ENCODE results near the gene SORCS3. TPM values are rescaled to one million over a fixed set of nuclear protein-coding genes. Genes with fewer than 3 reads are reported as not detected.

Gene SORCS3
- total RNA-seq, 2 donors from 2014 or later = 0.35 TPM; not detected in 1

DNA sequence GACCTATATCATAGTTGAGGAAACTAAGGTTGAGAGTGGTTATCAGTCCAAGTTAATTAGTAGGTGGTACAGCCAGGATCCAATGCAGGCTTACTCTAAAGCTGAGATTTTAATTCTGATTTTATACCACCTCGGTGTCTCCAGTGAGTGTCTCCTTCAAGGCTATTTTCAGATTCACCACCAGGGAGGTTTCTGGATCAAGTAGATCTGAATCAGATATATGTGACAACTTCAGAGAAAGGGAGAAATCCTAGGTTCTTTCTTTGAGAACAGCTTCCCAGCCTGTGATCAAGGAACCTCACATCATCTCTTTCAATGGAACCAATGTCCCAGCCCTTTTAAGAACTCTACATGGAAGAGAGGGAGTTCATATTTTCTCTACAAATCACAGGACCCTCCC, 429.2 kb downstream of the SORCS3 start:
- H3K9me3 ChIP-seq (ENCODE audit: control insufficient read depth, low read length, poor library complexity, severe bottlenecking) = no peaks in the 10 kb centered on the region
- no peak for DNase-seq
- H3K27ac Mint-ChIP-seq = no peak overlapping the region
- H3K4me1 Mint-ChIP-seq = peaks cover 2% of the 10 kb centered on the region
- no peak for ATAC-seq
- H3K27me3 Mint-ChIP-seq = peaks cover 5% of the 10 kb centered on the region
- H3K36me3 Mint-ChIP-seq (ENCODE audit: low read depth) = no peaks in the 10 kb centered on the region
- no peak overlapping the region for H3K4me3 Mint-ChIP-seq

GRCh38 chr10:105070952-105071351, 429.9 kb downstream of the SORCS3 start:
- no peak for ATAC-seq
- H3K36me3 Mint-ChIP-seq (ENCODE audit: low read depth) = no peaks in the 10 kb centered on the region

GRCh38 chr10:105071980-105072379, 430.9 kb downstream of the SORCS3 start:
- H3K4me3 Mint-ChIP-seq = no peak overlapping the region
- no peaks in the 10 kb centered on the region for H3K4me1 Mint-ChIP-seq
- H3K27ac Mint-ChIP-seq = no peak overlapping the region
- ATAC-seq = no peak
- DNase-seq = no peak
- no peaks in the 10 kb centered on the region for H3K36me3 Mint-ChIP-seq (ENCODE audit: low read depth)
- H3K9me3 ChIP-seq (ENCODE audit: control insufficient read depth, low read length, poor library complexity, severe bottlenecking) = no peaks in the 10 kb centered on the region
- peaks cover 7% of the 10 kb centered on the region for H3K27me3 Mint-ChIP-seq

More at GRCh38 chr10:105070952-105071351, 429.9 kb downstream of the SORCS3 start:
- no peak overlapping the region for H3K27ac Mint-ChIP-seq
- H3K4me3 Mint-ChIP-seq = no peak overlapping the region
- no peaks in the 10 kb centered on the region for H3K9me3 ChIP-seq (ENCODE audit: control insufficient read depth, low read length, poor library complexity, severe bottlenecking)
- H3K27me3 Mint-ChIP-seq = peaks cover 7% of the 10 kb centered on the region
- DNase-seq = no peak
- no peaks in the 10 kb centered on the region for H3K4me1 Mint-ChIP-seq

GRCh38 chr10:105073999-105074398, 432.9 kb downstream of the SORCS3 start:
- ATAC-seq (no peak), DNase-seq (no peak)
- H3K27me3 Mint-ChIP-seq = peaks cover 7% of the 10 kb centered on the region
- H3K27ac Mint-ChIP-seq = no peak overlapping the region
- H3K4me1 Mint-ChIP-seq = no peaks in the 10 kb centered on the region
- no peak overlapping the region for H3K4me3 Mint-ChIP-seq
- H3K36me3 Mint-ChIP-seq (ENCODE audit: low read depth) = no peaks in the 10 kb centered on the region
- H3K9me3 ChIP-seq (ENCODE audit: control insufficient read depth, low read length, poor library complexity, severe bottlenecking) = no peaks in the 10 kb centered on the region

DNA sequence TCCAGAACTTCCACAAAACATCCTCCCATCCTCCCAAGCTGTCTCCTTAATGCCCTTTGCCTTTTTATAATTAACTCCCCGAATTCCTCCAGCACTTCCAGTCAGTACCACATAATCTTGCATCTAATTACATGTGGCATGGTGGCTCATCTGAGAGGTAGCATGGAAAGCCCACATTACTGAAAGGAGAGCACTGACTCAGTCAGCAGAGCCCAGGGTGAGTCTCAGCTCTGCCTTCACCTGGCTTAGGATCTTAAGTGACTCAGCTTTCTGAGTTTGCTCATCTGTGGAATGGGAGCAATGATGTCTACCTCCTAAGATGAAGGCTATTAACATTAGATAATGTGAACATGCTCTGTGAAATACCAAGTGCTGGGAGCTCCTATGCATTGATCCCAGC, 433.9 kb downstream of the SORCS3 start:
- no peak overlapping the region for H3K27ac Mint-ChIP-seq
- H3K4me3 Mint-ChIP-seq = no peak overlapping the region
- DNase-seq = no peak
- ATAC-seq = no peak
- H3K4me1 Mint-ChIP-seq = no peaks in the 10 kb centered on the region
- no peaks in the 10 kb centered on the region for H3K9me3 ChIP-seq (ENCODE audit: control insufficient read depth, low read length, poor library complexity, severe bottlenecking)
- peaks cover 7% of the 10 kb centered on the region for H3K27me3 Mint-ChIP-seq
- no peaks in the 10 kb centered on the region for H3K36me3 Mint-ChIP-seq (ENCODE audit: low read depth)

DNA sequence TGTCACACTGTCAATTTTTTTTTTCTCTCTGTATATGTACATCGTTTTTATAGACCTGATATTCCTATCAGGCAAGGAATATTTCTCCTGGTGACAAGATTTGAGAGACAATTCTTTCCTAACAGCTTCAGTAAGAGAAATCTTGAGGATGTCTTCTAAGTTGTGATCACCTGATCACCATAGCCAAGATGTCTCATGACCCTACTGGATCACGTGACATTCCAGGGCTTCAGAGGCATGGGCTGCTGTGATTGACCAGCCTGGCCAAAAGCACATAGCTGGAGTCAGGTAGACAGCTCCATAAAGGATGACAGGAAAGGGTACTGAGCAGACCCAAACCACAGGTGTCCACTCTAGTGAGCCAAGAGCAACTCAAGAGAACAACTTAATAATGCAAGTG, 444.9 kb downstream of the SORCS3 start:
- H3K27me3 Mint-ChIP-seq = no peaks in the 10 kb centered on the region
- DNase-seq (no peak), ATAC-seq (no peak)
- no peaks in the 10 kb centered on the region for H3K36me3 Mint-ChIP-seq (ENCODE audit: low read depth)
- no peak overlapping the region for H3K27ac Mint-ChIP-seq
- no peaks in the 10 kb centered on the region for H3K9me3 ChIP-seq (ENCODE audit: control insufficient read depth, low read length, poor library complexity, severe bottlenecking)
- no peak overlapping the region for H3K4me3 Mint-ChIP-seq
- H3K4me1 Mint-ChIP-seq = no peaks in the 10 kb centered on the region

- H3K27me3 Mint-ChIP-seq = no peaks in the 10 kb centered on the region
- ATAC-seq (no peak), DNase-seq (no peak)
- H3K36me3 Mint-ChIP-seq (ENCODE audit: low read depth) = no peaks in the 10 kb centered on the region
- H3K27ac Mint-ChIP-seq = no peak overlapping the region
- H3K9me3 ChIP-seq (ENCODE audit: control insufficient read depth, low read length, poor library complexity, severe bottlenecking) = no peaks in the 10 kb centered on the region
- H3K4me3 Mint-ChIP-seq = no peak overlapping the region
- no peaks in the 10 kb centered on the region for H3K4me1 Mint-ChIP-seq
Observed at GRCh38 chr10:105094048-105094447, 453.0 kb downstream of the SORCS3 start.

DNA sequence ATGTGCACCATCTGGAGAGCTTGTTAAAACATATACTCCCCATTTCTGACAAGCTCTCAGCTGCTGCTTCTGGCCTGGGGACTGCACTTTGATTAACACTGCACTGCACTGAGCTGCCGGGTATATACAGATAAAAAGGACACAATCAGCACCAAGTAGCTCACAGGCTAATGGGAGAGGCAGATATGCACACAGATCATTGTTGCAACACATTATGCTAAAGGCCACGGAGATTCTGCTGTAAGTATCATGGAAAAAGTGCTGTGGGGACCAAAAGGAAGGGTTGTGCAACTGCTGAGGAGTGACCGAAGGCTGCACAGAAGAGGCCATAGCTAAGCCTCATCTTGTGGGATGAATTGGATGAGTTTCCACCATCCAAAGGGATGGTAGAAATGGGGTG, 455.2 kb downstream of the SORCS3 start:
- Mint-ChIP-seq H3K4me1 (no peaks in the 10 kb centered on the region), H3K4me3 (no peak overlapping the region), H3K36me3 (ENCODE audit: low read depth) (no peaks in the 10 kb centered on the region), H3K27me3 (no peaks in the 10 kb centered on the region), H3K27ac (no peak overlapping the region)
- ATAC-seq (no peak), DNase-seq (no peak)
- H3K9me3 ChIP-seq (ENCODE audit: control insufficient read depth, low read length, poor library complexity, severe bottlenecking) = no peaks in the 10 kb centered on the region

DNA sequence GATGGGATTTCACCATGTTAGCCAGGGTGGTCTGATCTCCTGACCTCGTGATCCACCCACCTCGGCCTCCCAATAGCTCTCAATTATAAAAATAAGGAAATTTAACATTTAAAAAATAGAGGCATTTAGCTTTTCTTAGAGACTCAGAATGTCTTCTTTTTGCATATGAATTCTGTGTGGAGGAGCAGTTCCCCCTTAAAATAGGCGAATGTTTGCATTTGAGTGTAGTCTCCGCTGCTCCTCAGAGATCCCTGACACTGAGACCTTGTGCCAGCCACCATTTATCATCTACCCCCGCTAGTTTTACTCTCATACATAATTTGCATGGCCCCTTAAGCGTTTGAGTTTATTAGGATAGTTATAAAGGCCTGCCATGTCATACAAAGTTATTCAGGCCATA, 461.9 kb downstream of the SORCS3 start:
- ATAC-seq (no peak), DNase-seq (no peak)
- H3K9me3 ChIP-seq (ENCODE audit: control insufficient read depth, low read length, poor library complexity, severe bottlenecking) = no peaks in the 10 kb centered on the region
- Mint-ChIP-seq H3K36me3 (ENCODE audit: low read depth) (no peaks in the 10 kb centered on the region), H3K4me3 (no peak overlapping the region), H3K4me1 (no peaks in the 10 kb centered on the region), H3K27ac (no peak overlapping the region), H3K27me3 (no peaks in the 10 kb centered on the region)

GRCh38 chr10:105104297-105104696, 463.2 kb downstream of the SORCS3 start:
- H3K9me3 ChIP-seq (ENCODE audit: control insufficient read depth, low read length, poor library complexity, severe bottlenecking) = no peaks in the 10 kb centered on the region
- DNase-seq = no peak
- Mint-ChIP-seq H3K4me3 (no peak overlapping the region), H3K4me1 (no peaks in the 10 kb centered on the region), H3K27me3 (no peaks in the 10 kb centered on the region), H3K36me3 (ENCODE audit: low read depth) (no peaks in the 10 kb centered on the region), H3K27ac (no peak overlapping the region)
- no peak for ATAC-seq

DNA sequence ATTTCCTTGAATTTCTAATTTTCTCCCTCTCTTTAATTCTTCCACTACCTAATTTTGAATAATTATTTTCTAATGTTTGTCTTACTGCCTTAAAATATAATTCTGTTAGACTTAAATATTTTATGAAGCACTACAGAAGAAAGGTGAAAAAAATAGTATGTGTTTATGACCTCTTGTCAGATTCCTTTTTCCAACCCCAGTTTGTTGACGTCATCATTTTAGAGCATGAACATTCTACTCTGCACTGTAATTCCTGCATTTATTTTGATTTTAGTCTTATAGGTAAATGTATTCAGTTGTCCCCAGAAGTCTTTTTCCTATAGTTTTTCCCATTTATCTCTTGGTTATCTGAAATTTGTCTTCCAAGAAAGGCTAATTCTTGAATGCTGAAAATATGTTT, 468.1 kb downstream of the SORCS3 start:
- no peak overlapping the region for H3K27ac Mint-ChIP-seq
- DNase-seq (no peak), ATAC-seq (no peak)
- peaks cover 4% of the 10 kb centered on the region for H3K27me3 Mint-ChIP-seq
- no peak overlapping the region for H3K4me3 Mint-ChIP-seq
- H3K9me3 ChIP-seq (ENCODE audit: control insufficient read depth, low read length, poor library complexity, severe bottlenecking) = no peaks in the 10 kb centered on the region
- no peaks in the 10 kb centered on the region for H3K4me1 Mint-ChIP-seq
- no peaks in the 10 kb centered on the region for H3K36me3 Mint-ChIP-seq (ENCODE audit: low read depth)

- no peak overlapping the region for H3K27ac Mint-ChIP-seq
- ATAC-seq = no peak
- no peak overlapping the region for H3K4me3 Mint-ChIP-seq
- peaks cover 4% of the 10 kb centered on the region for H3K27me3 Mint-ChIP-seq
- no peaks in the 10 kb centered on the region for H3K9me3 ChIP-seq (ENCODE audit: control insufficient read depth, low read length, poor library complexity, severe bottlenecking)
- DNase-seq = no peak
- no peaks in the 10 kb centered on the region for H3K36me3 Mint-ChIP-seq (ENCODE audit: low read depth)
- no peaks in the 10 kb centered on the region for H3K4me1 Mint-ChIP-seq
Observed at GRCh38 chr10:105112862-105113261, 471.8 kb downstream of the SORCS3 start.

DNA sequence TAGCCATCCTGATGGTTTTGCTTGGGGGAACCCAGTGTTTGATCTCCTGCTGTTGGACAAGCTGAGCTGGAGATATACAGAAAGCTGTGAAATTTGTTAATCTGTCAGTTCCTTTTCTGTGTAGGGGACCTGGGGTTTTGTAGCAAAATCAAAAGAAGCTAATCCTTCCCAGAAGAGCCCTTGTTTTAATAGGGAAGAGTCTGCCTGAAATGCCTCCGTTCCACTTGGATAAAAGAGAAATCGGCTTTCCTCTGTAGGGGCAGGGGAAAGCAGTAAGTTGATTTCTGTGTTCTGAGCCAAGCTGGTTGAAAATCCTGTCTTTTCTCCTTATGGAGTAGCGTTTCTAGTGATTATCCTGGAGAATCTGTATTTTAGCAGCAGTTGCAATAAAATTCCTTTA, 472.6 kb downstream of the SORCS3 start:
- no peaks in the 10 kb centered on the region for H3K4me1 Mint-ChIP-seq
- no peak overlapping the region for H3K4me3 Mint-ChIP-seq
- ATAC-seq (no peak), DNase-seq (no peak)
- no peak overlapping the region for H3K27ac Mint-ChIP-seq
- H3K36me3 Mint-ChIP-seq (ENCODE audit: low read depth) = no peaks in the 10 kb centered on the region
- H3K9me3 ChIP-seq (ENCODE audit: control insufficient read depth, low read length, poor library complexity, severe bottlenecking) = no peaks in the 10 kb centered on the region
- H3K27me3 Mint-ChIP-seq = peaks cover 4% of the 10 kb centered on the region

DNA sequence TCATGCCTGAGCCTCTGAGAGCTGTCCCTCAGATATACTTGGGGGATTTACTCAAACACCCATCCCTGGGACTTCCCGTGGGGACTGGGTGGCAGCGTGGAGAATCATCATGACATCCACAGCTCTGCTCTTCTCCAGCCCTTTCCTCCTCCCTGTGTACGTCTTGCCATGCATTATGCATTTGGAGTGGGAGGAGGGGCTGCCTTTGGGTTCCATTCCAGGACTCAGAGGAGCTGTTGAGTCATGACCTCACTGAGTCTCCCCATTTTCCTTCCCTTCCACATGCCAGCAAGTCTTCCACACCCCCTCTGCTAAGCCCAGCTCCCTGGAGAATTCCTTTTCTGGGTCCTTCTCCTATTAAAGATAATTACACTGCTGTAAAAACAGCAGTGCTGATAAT, 480.7 kb downstream of the SORCS3 start:
- no peaks in the 10 kb centered on the region for H3K9me3 ChIP-seq (ENCODE audit: control insufficient read depth, low read length, poor library complexity, severe bottlenecking)
- Mint-ChIP-seq H3K4me3 (no peak overlapping the region), H3K36me3 (ENCODE audit: low read depth) (no peaks in the 10 kb centered on the region), H3K4me1 (no peaks in the 10 kb centered on the region), H3K27me3 (no peaks in the 10 kb centered on the region), H3K27ac (no peak overlapping the region)
- DNase-seq (no peak), ATAC-seq (no peak)

- no peak overlapping the region for H3K27ac Mint-ChIP-seq
- H3K9me3 ChIP-seq (ENCODE audit: control insufficient read depth, low read length, poor library complexity, severe bottlenecking) = no peaks in the 10 kb centered on the region
- no peaks in the 10 kb centered on the region for H3K27me3 Mint-ChIP-seq
- H3K36me3 Mint-ChIP-seq (ENCODE audit: low read depth) = no peaks in the 10 kb centered on the region
- no peak overlapping the region for H3K4me3 Mint-ChIP-seq
- DNase-seq = no peak
- no peaks in the 10 kb centered on the region for H3K4me1 Mint-ChIP-seq
- no peak for ATAC-seq
Observed at GRCh38 chr10:105128111-105128510, 487.0 kb downstream of the SORCS3 start.

All from T-helper 17 cell (primary cell).